K562 (cell line): ENCODE results near the gene HMGA1. TPM values are rescaled to one million over a fixed set of nuclear protein-coding genes. Genes with fewer than 3 reads are reported as not detected.
A peak's percentile ranks its signal among the peaks of the same experiment; 100 is the strongest.

Experiments
- ETV6 ChIP-seq, 3 experiments: fragments of 150-350 bp in 1 of 3; sonication (generic) in 1 of 3; formaldehyde crosslinking in 1 of 3; IDR thresholded peaks; 2 replicates each; pipeline versions ENCODE4 v1.6.1 to v1.8.0; 2014 to 2022; ENCODE audit warnings: borderline replicate concordance in 2 of 3, low read depth in 2 of 3, antibody characterized with exemption in 1 of 3, low read length in 1 of 3, mild to moderate bottlenecking in 1 of 3, missing genetic modification reagents in 1 of 3
- HCFC1 ChIP-seq: IDR thresholded peaks from 2 replicates; pipeline ENCODE4 v1.6.1; 2012; ENCODE audit warnings: low read depth, low read length, improper control_type of control experiment
- MAX ChIP-seq: sonication (generic); formaldehyde crosslinking; IDR thresholded peaks from 2 replicates; pipeline ENCODE4 v1.9.0; 2022; ENCODE audit warnings: mild to moderate bottlenecking, missing genetic modification reagents
- MEF2A ChIP-seq: IDR thresholded peaks from 2 replicates; pipeline ENCODE4 v1.6.1; 2011; ENCODE audit warnings: low read depth, mild to moderate bottlenecking, low read length, moderate library complexity; ENCODE audit not compliant: control insufficient read depth
- PHF21A ChIP-seq: fragments of 450-650 bp; IDR thresholded peaks from 2 replicates; pipeline ENCODE4 v1.6.1; 2017; ENCODE audit warnings: low read depth, borderline replicate concordance
- REST ChIP-seq, 2 experiments: fragments of 450-650 bp; formaldehyde crosslinking in 1 of 2; IDR thresholded peaks; 2 replicates each; pipeline versions ENCODE4 v1.4.0 to v1.6.1; 2014 to 2020; ENCODE audit warnings: mild to moderate bottlenecking in 2 of 2, borderline replicate concordance in 1 of 2, low read depth in 1 of 2
- ZBTB11 ChIP-seq, 3 experiments: fragments of 200-800 bp in 1 of 3; fragments of 250-450 bp in 1 of 3; fragments of 450-650 bp in 1 of 3; sonication (Bioruptor Pico) in 1 of 3; sonication (Bioruptor generic) in 1 of 3; formaldehyde crosslinking in 1 of 3; IDR thresholded peaks; 2 replicates each; pipeline versions ENCODE4 v1.6.1 to v1.8.0; 2016 to 2022; ENCODE audit warnings: mild to moderate bottlenecking in 2 of 3, missing genetic modification characterization in 2 of 3, missing compliant biosample characterization in 1 of 3, moderate library complexity in 1 of 3
- ZBTB5 ChIP-seq: fragments of 450-650 bp; IDR thresholded peaks from 2 replicates; pipeline ENCODE4 v1.6.1; 2017; ENCODE audit warnings: antibody characterized with exemption
- ZNF175 ChIP-seq: fragments of 200-800 bp; sonication (Bioruptor generic); IDR thresholded peaks from 2 replicates; pipeline ENCODE4 v1.6.1; 2016; ENCODE audit warnings: low read depth, mild to moderate bottlenecking, missing genetic modification characterization, missing compliant biosample characterization
- polyA plus RNA-seq, 8 experiments: library from polyadenylated mRNA; depleted of rRNA in 4 of 8; stranded (reverse) in 5 of 8; unstranded in 3 of 8; fragments of >200 nt; fragmentation: Nextera tagmentation in 2 of 8; fragmentation: Illumina TruSeq in 1 of 8; extraction: Ambion mirVana in 2 of 8; extraction: Trizol in 1 of 8; gene quantifications; 2 replicates each; pipeline versions ENCODE4 v1.2.1 to v1.2.3, GENCODE V29; 2011 to 2014; ENCODE audit warnings: inconsistent platforms in 1 of 8, missing spikeins in 1 of 8
- total RNA-seq, 7 experiments: library from RNA; depleted of rRNA in 6 of 7; stranded (reverse); fragments of >200 nt in 6 of 7; fragmentation: Illumina TruSeq in 2 of 7; extraction: Trizol in 2 of 7; gene quantifications; 2 replicates each; pipeline versions ENCODE4 v1.2.1 to v1.2.3, GENCODE V29; 2011 to 2021; ENCODE audit warnings: low replicate concordance in 1 of 7

HMGA1 gene
- total and polyA plus RNA-seq, 9 of the 15 experiments (the other 6 are each of a cell fraction or from before 2014, with no cell fraction given) = 27.8 to 1,947 (median 594) TPM

- TF ChIP-seq ZBTB5 (no peak), ZBTB11 (CRISPR knock-in tag; IDR thresholded peaks at IDR 0.05) (peak in 1 of 3 experiments; percentile 80; a peak in 2 of 6 replicates), PHF21A (peak; percentile 55; the same call in 1 of the 2 replicates), ZNF175 (CRISPR knock-in tag) (no peak), REST (IDR thresholded peaks at IDR 0.05; ENCODE audit: borderline replicate concordance) (peak; percentile 48; the same call in 1 of the 2 replicates), REST (CRISPR knock-in tag; IDR thresholded peaks at IDR 0.05; ENCODE audit: low read depth) (no peak; the same call in 1 of the 2 replicates), MAX (CRISPR knock-in tag) (peak; percentile 99), HCFC1 (peak; percentile 67), MEF2A (peak; percentile 50; the same call in 1 of the 2 replicates), ETV6 (IDR thresholded peaks at IDR 0.05; ENCODE audit: borderline replicate concordance in 1 of 2, low read depth in 2 of 2, low read length in 1 of 2) (peak in 1 of 2 experiments; percentile 53; a peak in 2 of 4 replicates), ETV6 (CRISPR knock-in tag; IDR thresholded peaks at IDR 0.05; ENCODE audit: borderline replicate concordance) (peak; percentile 99)
Measured at GRCh38 chr6:34237722-34238584, 1.3 kb downstream of the HMGA1 start (continued).
